ENCODE measurements around the gene NCBP3.

NCBP3 gene

DNA sequence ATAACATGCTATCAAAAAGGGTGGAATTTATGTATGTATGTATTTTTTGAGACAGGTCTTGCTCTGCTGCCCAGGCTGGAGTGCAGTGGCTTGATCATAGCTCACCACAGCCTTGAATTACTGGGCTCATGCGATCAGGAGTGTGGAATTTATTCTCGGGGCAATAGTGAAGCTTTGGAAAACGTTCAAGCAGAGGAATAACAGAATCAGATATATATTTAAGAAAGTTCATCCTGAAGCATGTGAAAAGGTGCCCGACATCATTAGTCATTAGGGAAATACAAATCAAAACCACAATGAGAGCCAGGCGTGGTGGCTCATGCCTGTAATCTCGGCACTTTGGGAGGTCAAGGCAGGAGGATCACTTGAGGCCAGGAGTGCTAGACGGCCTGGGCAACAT, 37.3 kb downstream of the NCBP3 start:
- Histone ChIP-seq H2AFZ (ENCODE audit: low read length) (no peak overlapping the region), H3K27ac (ENCODE audit: low read length) (no peak overlapping the region), H3K9ac (ENCODE audit: low read length) (no peak overlapping the region), H3F3A (ENCODE audit: insufficient read depth, low read length) (no peaks in the 10 kb centered on the region), H3K4me2 (ENCODE audit: low read depth, low read length) (no peak overlapping the region), H3K9me2 (replicated peaks; ENCODE audit: insufficient read depth, low read length) (no peaks in the 10 kb centered on the region), H3K27me3 (replicated peaks; ENCODE audit: insufficient read depth, low read length) (no peaks in the 10 kb centered on the region), H4K20me1 (ENCODE audit: insufficient read depth, low read length) (no peaks in the 10 kb centered on the region), H3K9me3 (replicated peaks; ENCODE audit: insufficient read depth, low read length) (no peaks in the 10 kb centered on the region), H3K36me3 (replicated peaks; ENCODE audit: insufficient read depth, low read length) (no peaks in the 10 kb centered on the region), H3K4me3 (ENCODE audit: low read length) (no peak overlapping the region), H3K79me2 (ENCODE audit: low read length) (no peaks in the 10 kb centered on the region), H3K4me1 (ENCODE audit: low read length) (no peaks in the 10 kb centered on the region)
- no peak for DNase-seq
- no peak for TF ChIP-seq CTCF (IDR thresholded peaks at IDR 0.05; ENCODE audit: low read length)
- no peak for TF ChIP-seq EZH2phosphoT487 (IDR thresholded peaks at IDR 0.05; ENCODE audit: low read length)
- no peak for TF ChIP-seq EZH2 (optimal IDR thresholded peaks at IDR 0.05; ENCODE audit: low read depth, low read length)

DNA sequence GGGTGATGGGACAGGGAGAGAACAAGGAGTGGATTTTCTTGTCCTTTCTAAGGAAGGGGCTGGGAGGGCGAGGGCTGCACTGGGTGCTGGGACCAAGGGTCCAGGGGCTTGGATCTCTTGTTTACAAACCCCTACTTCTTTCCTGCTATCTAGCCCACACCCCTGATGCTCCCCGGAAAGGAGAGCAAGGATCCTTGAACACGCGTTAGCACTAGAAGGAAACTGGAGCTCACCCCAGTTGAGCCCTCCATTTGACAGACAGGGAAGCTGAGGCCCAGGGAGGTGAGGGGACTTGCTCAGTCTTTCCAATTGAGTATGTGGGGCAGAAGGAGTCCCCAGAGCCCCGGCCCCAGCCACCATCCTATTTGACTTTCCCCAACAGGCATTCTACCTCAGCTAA, 40.5 kb downstream of the NCBP3 start:
- Histone ChIP-seq H3K36me3 (replicated peaks; ENCODE audit: insufficient read depth, low read length) (no peaks in the 10 kb centered on the region), H3K4me3 (ENCODE audit: low read length) (no peak overlapping the region), H3F3A (ENCODE audit: insufficient read depth, low read length) (no peaks in the 10 kb centered on the region), H3K4me2 (ENCODE audit: low read depth, low read length) (no peak overlapping the region), H3K79me2 (ENCODE audit: low read length) (no peaks in the 10 kb centered on the region), H3K27ac (ENCODE audit: low read length) (no peak overlapping the region), H3K9me3 (replicated peaks; ENCODE audit: insufficient read depth, low read length) (no peaks in the 10 kb centered on the region), H3K9me2 (replicated peaks; ENCODE audit: insufficient read depth, low read length) (no peaks in the 10 kb centered on the region), H2AFZ (ENCODE audit: low read length) (no peak overlapping the region), H3K27me3 (replicated peaks; ENCODE audit: insufficient read depth, low read length) (no peaks in the 10 kb centered on the region), H3K4me1 (ENCODE audit: low read length) (no peaks in the 10 kb centered on the region), H4K20me1 (ENCODE audit: insufficient read depth, low read length) (no peaks in the 10 kb centered on the region), H3K9ac (ENCODE audit: low read length) (no peak overlapping the region)
- no peak for TF ChIP-seq CTCF (IDR thresholded peaks at IDR 0.05; ENCODE audit: low read length)
- no peak for TF ChIP-seq EZH2 (optimal IDR thresholded peaks at IDR 0.05; ENCODE audit: low read depth, low read length)
- TF ChIP-seq EZH2phosphoT487 (IDR thresholded peaks at IDR 0.05; ENCODE audit: low read length): no peak
- DNase-seq: no peak

DNA sequence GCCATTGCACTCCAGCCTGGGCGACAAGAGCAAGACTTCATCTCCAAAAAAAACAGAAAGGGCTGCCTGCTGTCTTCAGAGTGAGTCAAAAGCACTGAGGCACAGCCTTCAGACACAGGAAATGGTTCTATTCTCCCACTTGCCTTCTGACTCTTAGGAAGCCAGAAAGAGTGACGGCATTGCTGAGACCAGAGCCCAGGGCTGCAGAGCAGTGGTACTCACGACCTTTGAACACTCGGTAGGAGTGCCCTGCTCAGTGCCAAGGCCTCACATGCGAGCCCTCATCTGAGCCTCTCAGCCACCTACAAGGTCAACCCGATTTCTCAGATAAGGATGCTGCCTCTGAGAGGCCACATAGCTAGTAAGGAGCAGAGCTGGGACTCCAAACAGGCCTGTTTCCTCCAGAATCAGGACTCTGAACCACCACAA, 41.5 kb downstream of the NCBP3 start:
- Histone ChIP-seq H3K27me3 (replicated peaks; ENCODE audit: insufficient read depth, low read length) (no peaks in the 10 kb centered on the region), H3K4me2 (ENCODE audit: low read depth, low read length) (no peak overlapping the region), H3K27ac (ENCODE audit: low read length) (no peak overlapping the region), H3K9me3 (replicated peaks; ENCODE audit: insufficient read depth, low read length) (no peaks in the 10 kb centered on the region), H3K9me2 (replicated peaks; ENCODE audit: insufficient read depth, low read length) (no peaks in the 10 kb centered on the region), H2AFZ (ENCODE audit: low read length) (no peak overlapping the region), H3K9ac (ENCODE audit: low read length) (no peak overlapping the region), H3K4me1 (ENCODE audit: low read length) (no peaks in the 10 kb centered on the region), H3K79me2 (ENCODE audit: low read length) (no peaks in the 10 kb centered on the region), H4K20me1 (ENCODE audit: insufficient read depth, low read length) (no peaks in the 10 kb centered on the region), H3K36me3 (replicated peaks; ENCODE audit: insufficient read depth, low read length) (no peaks in the 10 kb centered on the region), H3F3A (ENCODE audit: insufficient read depth, low read length) (no peaks in the 10 kb centered on the region), H3K4me3 (ENCODE audit: low read length) (no peak overlapping the region)
- DNase-seq: no peak
- TF ChIP-seq CTCF (IDR thresholded peaks at IDR 0.05; ENCODE audit: low read length) (no peak), EZH2phosphoT487 (IDR thresholded peaks at IDR 0.05; ENCODE audit: low read length) (no peak), EZH2 (optimal IDR thresholded peaks at IDR 0.05; ENCODE audit: low read depth, low read length) (no peak)

All from MM.1S (cell line).